ENCODE measurements around the gene UBE3C.

- TF ChIP-seq CTCF (IDR thresholded peaks at IDR 0.05): no peak
- TF ChIP-seq POLR2A (IDR thresholded peaks at IDR 0.05): no peak
These were observed 138.2 kb downstream of the UBE3C start for GRCh38 chr7:157276731-157277562.

Measured in lower leg skin (tissue), 3 donors.